Central memory CD8-positive, alpha-beta T cell (primary cell): Measurements from ENCODE around the gene RSPH9.
"Not testable (repeated sequence)": the region's sequence is repeated elsewhere in the genome, so short reads cannot be mapped to it uniquely, and the experiment has no call there.

ENCODE experiments used
- ATAC-seq: fragments of 150-1000 bp; cut with Tn5 transposase; replicated peaks from 2 replicates; pipeline ENCODE4 v1.10.0; 2022; ENCODE audit warnings: mild to moderate bottlenecking, moderate FRiP score, moderate number of reproducible peaks; ENCODE audit not compliant: poor library complexity, severe bottlenecking; ENCODE audit errors: extremely low read depth
- DNase-seq, 2 donors: peaks; one replicate each; pipeline ENCODE4 v3.0.0; 2021; ENCODE audit warnings: low spot score in 2 of 2
- H3K27ac Mint-ChIP-seq: one replicate; pipeline ENCODE4 v1.8.0; 2022; ENCODE audit warnings: low read depth, mild to moderate bottlenecking, moderate library complexity, mixed read lengths
- H3K27me3 Mint-ChIP-seq: one replicate; pipeline ENCODE4 v1.8.0; 2022; ENCODE audit warnings: mixed read lengths
- H3K36me3 Mint-ChIP-seq: one replicate; pipeline ENCODE4 v1.8.0; 2022; ENCODE audit warnings: mild to moderate bottlenecking, moderate library complexity, mixed read lengths; ENCODE audit not compliant: insufficient read depth
- H3K4me1 Mint-ChIP-seq: one replicate; pipeline ENCODE4 v1.8.0; 2022; ENCODE audit warnings: mixed read lengths
- H3K4me3 Mint-ChIP-seq: one replicate; pipeline ENCODE4 v1.8.0; 2022; ENCODE audit warnings: mild to moderate bottlenecking, moderate library complexity, mixed read lengths
- H3K9me3 Mint-ChIP-seq: one replicate; pipeline ENCODE4 v1.8.0; 2022; ENCODE audit warnings: mixed read lengths

The RSPH9 gene

DNA sequence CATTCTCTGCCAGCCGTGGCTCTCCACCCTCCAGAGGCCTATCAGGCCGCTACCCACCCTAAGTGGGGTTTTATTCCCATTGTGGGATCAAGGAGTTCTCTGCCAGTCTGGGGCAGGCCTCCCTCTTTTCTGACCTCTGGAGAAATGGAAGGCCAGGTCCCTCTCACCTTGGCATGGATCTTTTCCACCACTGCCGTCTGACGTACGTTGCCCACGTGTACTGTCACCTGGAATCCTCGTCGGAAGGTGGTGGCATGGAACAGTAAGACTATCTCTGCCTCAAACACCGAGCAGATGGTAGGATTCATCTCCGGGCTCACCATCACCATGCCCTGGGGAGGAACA, 23.0 kb upstream of the RSPH9 start:
- peak overlapping the region; percentile 3 for H3K4me3 Mint-ChIP-seq
- H3K27ac Mint-ChIP-seq, result no peak overlapping the region
- H3K9me3 Mint-ChIP-seq, result no peaks in the 10 kb centered on the region
- H3K36me3 Mint-ChIP-seq, result peaks cover 20% of the 10 kb centered on the region
- H3K4me1 Mint-ChIP-seq, result peaks cover 7% of the 10 kb centered on the region
- DNase-seq (no peak), ATAC-seq (no peak)
- H3K27me3 Mint-ChIP-seq, result no peaks in the 10 kb centered on the region

DNA sequence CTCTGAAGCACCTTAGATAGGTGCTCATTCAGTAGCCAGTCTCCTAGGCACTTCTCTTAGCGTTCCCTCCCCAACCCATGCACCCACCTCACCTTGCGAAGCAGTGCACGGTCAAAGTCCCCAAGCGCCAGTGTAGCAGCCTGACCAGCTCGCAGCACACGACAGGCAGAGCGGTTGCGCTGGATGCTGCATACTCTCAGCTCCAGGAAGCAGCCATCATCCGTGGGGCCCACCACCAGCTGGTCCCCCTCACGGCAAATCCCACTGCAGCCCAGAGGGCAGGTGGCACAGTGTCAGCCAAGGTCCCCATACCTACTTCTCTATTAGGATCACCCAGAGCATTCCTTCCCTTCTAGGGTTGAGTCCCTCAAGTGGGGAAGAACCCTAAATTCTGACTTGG, 22.3 kb upstream of the RSPH9 start:
- Mint-ChIP-seq H3K36me3 (peaks cover 20% of the 10 kb centered on the region), H3K27me3 (no peaks in the 10 kb centered on the region), H3K4me3 (peak overlapping the region; percentile 3), H3K9me3 (no peaks in the 10 kb centered on the region), H3K4me1 (peaks cover 14% of the 10 kb centered on the region), H3K27ac (no peak overlapping the region)
- no peak for ATAC-seq
- no peak for DNase-seq

DNA sequence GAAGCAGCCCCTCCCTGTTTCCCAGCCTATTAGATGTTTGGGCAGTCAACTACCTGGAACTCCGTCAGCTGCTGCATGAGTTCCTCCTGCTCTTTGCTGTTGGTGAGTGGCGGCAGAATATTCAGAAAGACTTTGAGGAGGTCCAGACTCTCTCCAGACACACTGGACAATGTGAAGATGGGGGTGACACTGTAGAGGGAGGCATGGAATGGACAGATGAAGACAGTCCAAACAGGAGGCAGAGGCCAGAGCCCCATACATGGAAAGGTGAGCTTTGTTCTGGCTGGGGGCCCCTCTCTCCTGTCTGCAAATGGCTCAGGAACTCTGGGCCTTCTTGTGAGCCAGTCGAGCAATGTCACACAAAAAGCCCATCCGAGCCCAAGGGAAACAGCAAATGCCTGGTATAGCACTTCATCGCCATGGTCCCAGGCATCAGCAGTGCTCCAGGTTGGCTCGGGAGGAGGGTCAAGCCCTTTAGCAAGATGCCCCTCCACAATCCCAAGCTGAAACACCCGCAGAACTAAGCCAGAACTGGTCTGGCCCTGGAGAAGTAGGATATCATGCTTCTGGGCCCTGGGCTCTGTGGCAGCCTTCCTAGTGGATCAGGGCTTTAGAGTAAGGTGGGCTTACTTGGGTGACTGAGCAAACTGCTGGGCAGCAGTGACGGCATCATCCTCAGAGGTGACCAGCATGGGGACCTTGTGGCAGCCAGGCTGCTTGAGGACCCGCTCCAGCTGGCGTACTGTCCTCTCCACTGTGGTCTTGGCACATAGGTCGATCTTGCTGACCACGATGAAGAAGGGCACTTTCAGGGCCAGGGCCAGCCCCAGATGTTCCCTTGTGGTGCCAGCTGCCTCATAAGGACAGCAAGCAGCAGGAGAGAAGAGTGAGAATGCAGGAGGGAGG, 20.7 kb upstream of the RSPH9 start:
- DNase-seq, result no peak
- Mint-ChIP-seq H3K27me3 (no peaks in the 10 kb centered on the region), H3K36me3 (peaks cover 19% of the 10 kb centered on the region), H3K4me1 (peaks cover 25% of the 10 kb centered on the region), H3K4me3 (no peak overlapping the region), H3K27ac (no peak overlapping the region), H3K9me3 (no peaks in the 10 kb centered on the region)
- no peak for ATAC-seq

DNA sequence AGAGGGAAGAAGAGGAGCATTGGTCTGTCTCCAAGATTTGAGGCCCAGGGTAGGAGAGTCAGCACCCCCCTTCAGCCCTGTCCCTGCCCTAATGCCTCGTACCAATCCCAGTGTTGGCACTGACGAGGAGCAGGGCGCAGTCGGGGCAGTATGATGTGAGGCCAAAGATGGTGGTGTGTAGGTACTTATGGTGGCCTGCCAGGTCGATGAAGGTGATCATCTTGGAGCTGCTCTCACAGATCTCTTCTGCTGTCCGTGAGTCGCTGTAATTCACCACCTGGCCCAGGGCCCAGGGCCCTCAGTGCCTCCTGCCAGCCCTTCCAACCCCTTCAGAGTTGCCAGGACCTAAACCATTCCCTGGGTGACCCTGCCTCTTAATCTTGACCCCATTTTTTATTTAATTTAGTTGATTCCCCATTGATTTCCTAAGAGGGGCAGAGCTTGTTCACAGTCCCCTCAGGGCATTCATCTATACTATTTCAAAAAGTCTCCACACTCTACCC, 20.0 kb upstream of the RSPH9 start:
- H3K4me1 Mint-ChIP-seq, result peaks cover 30% of the 10 kb centered on the region
- no peak overlapping the region for H3K4me3 Mint-ChIP-seq
- no peak for DNase-seq
- no peak for ATAC-seq
- no peaks in the 10 kb centered on the region for H3K27me3 Mint-ChIP-seq
- peaks cover 25% of the 10 kb centered on the region for H3K36me3 Mint-ChIP-seq
- H3K9me3 Mint-ChIP-seq, result no peaks in the 10 kb centered on the region
- H3K27ac Mint-ChIP-seq, result no peak overlapping the region

DNA sequence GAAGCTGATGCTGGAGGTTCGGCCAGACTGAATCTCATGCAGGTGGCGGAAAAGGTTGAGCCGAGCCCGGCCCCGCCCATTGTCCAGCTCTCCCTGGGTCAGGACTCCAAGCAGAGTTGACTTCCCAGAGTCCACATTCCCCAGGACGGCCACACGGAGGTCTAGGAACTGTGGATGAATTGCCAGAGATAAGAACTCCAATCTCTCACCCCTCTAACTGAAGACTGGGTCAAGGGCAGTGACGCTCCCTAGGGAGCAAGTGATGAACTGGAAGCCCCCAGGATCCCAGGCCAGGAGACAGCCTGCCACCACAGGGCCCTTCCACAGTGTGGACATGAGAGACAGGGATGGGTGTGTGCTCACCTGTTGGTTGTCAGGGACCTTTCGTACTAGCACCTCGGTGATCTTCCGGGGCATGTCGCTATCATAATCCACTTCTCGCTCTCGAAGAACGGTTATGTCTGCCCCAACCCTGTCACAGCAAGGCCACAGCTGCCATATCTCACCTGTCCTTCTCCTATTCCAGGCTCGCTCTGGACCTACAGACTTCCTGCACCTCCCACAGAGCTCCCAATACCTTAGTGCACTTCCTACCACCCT, 19.3 kb upstream of the RSPH9 start:
- no peaks in the 10 kb centered on the region for H3K27me3 Mint-ChIP-seq
- H3K4me1 Mint-ChIP-seq, result peaks cover 30% of the 10 kb centered on the region
- ATAC-seq (no peak), DNase-seq (no peak)
- no peaks in the 10 kb centered on the region for H3K9me3 Mint-ChIP-seq
- no peak overlapping the region for H3K4me3 Mint-ChIP-seq
- H3K27ac Mint-ChIP-seq, result no peak overlapping the region
- H3K36me3 Mint-ChIP-seq, result peaks cover 25% of the 10 kb centered on the region

DNA sequence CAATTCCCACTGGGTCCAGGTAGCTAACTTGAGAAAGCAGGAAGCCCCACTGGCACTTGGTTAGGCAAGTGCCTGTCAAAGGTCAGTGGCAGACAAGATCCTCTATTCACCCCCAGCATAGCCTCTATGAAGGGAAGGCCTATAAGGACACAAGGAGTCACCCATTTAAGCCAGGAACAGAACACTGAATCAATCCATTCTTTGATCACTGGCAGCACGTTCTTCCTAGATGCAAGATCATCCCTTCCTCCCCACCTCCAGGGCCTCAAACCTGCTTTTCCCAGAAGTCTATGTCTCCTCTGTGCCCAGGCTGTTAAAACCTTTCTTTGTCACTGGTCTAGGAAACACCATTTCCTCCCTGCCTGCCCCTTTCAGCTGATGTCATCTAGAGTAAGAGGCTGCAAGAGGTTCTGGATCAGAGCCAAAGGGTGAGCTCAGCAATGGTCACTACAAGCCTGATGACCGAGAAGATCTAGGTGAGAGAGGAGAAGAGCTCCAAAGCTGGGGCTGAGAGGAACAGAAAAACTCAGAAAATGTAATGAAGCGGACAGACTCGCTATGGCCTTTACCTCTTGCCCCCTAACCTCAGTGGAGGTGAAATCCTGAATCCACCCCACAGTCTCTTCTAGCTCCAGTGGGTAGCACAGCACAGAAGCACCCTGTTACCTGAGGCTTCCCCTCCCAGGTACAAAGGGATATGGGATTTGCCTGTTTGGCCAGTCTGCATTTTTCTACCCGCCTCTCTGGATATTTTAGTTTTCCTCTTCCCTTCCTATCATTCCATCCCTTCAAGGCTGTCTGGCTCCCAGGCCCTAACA, 17.6 kb upstream of the RSPH9 start:
- Mint-ChIP-seq H3K36me3 (peaks cover 21% of the 10 kb centered on the region), H3K27ac (peak overlapping the region; percentile 52), H3K27me3 (no peaks in the 10 kb centered on the region), H3K4me3 (peak overlapping the region; percentile 97), H3K4me1 (peaks cover 30% of the 10 kb centered on the region), H3K9me3 (no peaks in the 10 kb centered on the region)
- ATAC-seq (no peak), DNase-seq (no peak)

DNA sequence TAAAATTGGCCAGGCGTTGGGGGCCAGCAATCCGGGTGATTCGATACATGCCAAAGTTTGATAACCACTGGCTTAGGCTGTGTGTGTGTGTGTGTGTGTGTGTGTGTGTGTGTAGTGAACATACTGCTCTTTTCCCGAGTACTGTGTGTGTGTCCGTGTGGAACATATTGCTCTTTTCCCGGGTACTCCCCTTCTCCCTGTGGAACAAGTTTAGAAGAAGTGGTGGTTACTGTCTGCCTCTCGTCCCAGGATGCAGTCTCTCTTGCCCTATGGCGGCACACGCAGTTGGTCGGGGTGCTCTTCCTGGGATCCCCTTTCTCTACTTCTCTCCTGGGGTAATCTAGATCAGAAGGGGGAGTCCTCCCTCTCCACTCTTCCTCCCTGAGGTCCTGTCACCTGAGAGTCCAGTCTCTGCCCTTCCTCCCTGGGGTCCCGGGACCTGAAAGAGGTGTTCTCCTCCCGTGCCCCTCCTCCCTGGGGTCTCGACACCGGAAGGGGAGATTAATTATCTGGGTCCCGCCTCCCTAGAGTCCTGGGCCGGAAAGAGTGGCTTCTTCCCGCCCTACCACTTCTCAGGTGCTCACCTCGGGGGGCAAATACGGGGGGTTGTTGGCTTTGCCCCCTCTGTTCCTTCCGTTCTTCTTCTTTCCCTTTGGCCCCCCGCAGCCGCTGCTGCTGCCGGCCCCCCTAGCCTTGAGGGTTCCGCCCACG, 16.3 kb upstream of the RSPH9 start:
- no peaks in the 10 kb centered on the region for H3K27me3 Mint-ChIP-seq
- ATAC-seq (peak; percentile 18), DNase-seq (peak in 1 of 2 donors; percentile 24)
- H3K9me3 Mint-ChIP-seq, result no peaks in the 10 kb centered on the region
- H3K4me1 Mint-ChIP-seq, result peaks cover 30% of the 10 kb centered on the region
- H3K36me3 Mint-ChIP-seq, result peaks cover 18% of the 10 kb centered on the region
- peak overlapping the region; percentile 97 for H3K4me3 Mint-ChIP-seq
- peak overlapping the region; percentile 89 for H3K27ac Mint-ChIP-seq

DNA sequence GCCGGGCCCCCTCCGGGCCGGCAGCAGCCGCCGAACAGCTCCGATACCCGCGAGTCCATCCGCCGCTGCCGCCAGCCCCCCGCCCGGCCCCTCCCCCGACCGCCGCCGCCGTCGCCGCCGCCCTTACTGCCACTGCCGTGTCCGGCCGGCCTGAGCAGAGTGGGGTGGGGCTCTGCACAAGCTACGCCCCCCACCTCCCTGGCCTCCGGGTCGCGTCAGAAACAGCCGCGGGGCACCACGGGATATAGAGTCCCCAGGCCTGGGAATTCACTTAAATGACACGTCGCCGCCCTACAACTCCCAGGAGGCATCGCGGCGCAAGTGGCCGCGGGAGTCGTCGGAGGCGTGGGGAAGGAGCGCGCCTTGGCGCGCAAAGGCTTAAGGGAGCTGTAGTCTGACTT, 15.7 kb upstream of the RSPH9 start, which contains the start of gene GTPBP2:
Gene GTPBP2, minus strand, starts transcription at position 161 of the 401 bp plus-strand sequence. Its CDS starts 102 bp downstream, at position 59.
- Mint-ChIP-seq H3K4me1 (peaks cover 35% of the 10 kb centered on the region), H3K9me3 (no peaks in the 10 kb centered on the region), H3K27me3 (no peaks in the 10 kb centered on the region), H3K4me3 (peak within 1 kb of the TSS; percentile 97), H3K27ac (peak within 1 kb of the TSS; percentile 89), H3K36me3 (peaks cover 16% of the 10 kb centered on the region)
- peak; percentile 87 to 91 for DNase-seq
- peak; percentile 92 for ATAC-seq

DNA sequence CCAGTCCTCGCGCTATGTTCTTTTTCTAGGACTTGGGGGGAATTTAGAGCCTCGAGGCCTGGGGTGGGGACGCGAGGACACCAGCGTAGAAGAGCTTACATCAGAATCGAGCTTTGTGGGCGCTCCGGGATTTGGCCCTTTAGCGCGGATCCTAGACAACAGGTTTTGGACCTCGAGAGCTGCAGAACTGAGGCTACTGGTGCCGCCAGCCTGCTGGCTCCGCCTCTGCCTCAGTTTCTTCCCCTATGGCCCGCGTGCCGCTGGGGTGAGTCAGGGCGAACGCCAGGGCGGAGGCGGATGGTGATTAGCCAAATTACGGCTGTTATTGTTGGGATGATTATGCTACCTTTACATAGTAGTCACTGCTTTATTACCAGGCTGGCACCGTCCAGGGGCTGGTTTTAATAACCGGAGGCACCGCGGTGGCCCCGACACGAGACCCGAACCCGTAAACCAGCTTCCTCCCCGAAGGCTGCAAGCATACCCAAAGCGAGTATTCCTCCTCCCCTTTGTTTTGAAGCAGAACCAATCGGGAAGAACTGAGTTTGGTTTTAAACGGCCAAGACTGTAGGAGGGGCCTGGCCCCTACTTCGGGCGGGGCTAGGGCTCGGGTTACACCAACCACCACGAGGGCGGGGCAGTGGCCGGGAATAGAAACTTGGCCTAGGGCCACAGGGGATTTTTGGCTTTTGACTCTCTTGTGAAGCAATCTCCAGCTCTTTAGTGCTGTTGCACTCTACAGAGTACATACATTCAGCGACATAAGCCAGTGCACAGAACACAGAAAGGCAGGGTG, 15.1 kb upstream of the RSPH9 start:
- ATAC-seq (peak; percentile 67), DNase-seq (peak; percentile 69 to 81)
- H3K4me1 Mint-ChIP-seq, result peaks cover 37% of the 10 kb centered on the region
- peaks cover 12% of the 10 kb centered on the region for H3K36me3 Mint-ChIP-seq
- H3K27me3 Mint-ChIP-seq, result no peaks in the 10 kb centered on the region
- H3K27ac Mint-ChIP-seq, result peak overlapping the region; percentile 89
- peak overlapping the region; percentile 97 for H3K4me3 Mint-ChIP-seq
- no peaks in the 10 kb centered on the region for H3K9me3 Mint-ChIP-seq

DNA sequence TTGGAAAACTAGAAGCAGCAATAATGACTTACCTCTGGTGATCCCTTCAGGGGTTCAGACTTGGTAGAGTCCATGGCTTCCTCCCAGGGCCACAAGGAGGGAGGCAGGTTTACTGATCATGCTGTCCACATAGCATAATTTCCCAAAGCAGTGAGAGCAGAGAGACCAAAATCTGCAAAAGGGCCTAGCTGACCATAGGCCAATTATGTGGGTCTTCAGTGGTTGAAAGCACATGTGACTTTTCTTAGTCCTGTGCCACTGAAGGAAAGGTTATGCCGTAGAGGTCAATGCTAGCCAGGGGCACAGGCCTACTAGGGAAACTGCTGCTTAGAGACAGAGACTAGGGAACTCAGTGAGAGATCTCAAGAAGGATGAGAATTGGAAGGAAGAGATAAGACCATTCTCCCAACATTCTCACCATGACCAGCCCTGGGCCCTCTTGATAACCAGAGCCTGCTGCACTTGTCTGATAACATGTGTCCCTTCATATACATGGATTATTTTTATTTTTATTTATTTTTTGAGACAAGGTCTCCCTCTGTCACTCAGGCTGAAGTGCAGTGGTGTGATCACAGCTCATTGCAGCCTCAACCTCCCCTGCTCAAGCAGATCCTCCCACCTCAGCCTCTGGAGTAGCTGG, 13.7 kb upstream of the RSPH9 start:
- ATAC-seq (no peak), DNase-seq (no peak)
- Mint-ChIP-seq H3K4me1 (peaks cover 51% of the 10 kb centered on the region), H3K4me3 (peak overlapping the region; percentile 17), H3K27me3 (no peaks in the 10 kb centered on the region), H3K27ac (no peak overlapping the region), H3K36me3 (peaks cover 16% of the 10 kb centered on the region), H3K9me3 (no peaks in the 10 kb centered on the region)

DNA sequence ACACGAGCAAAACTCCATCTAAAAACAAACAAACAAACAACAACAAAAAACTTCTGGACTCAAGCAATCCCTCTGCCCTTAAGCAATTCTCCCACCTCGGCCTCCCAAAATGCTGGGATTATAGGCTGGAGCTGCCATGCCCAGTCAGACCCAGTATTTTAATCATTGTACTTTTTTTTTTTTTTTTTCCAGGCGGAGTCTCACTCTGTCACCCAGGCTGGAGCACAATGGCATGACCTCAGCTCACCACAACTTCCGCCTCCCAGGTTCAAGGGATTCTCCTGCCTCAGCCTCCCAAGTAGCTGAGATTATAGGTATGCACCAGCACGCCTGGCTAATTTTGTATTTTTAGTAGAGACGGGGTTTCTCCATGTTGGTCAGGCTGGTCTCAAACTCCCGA, 11.8 kb upstream of the RSPH9 start:
- H3K4me1 Mint-ChIP-seq, result peaks cover 41% of the 10 kb centered on the region
- not testable (repeated sequence) for H3K4me3 Mint-ChIP-seq

More for the DNA sequence above, 11.8 kb upstream of the RSPH9 start:
- H3K27ac Mint-ChIP-seq, ATAC-seq, H3K27me3 Mint-ChIP-seq, H3K9me3 Mint-ChIP-seq, DNase-seq: not testable (repeated sequence)
- H3K36me3 Mint-ChIP-seq, result peaks cover 23% of the 10 kb centered on the region
